HepG2 (cell line): ENCODE data around the gene PRRT2. TPM values are rescaled to one million over a fixed set of nuclear protein-coding genes. Genes with fewer than 3 reads are reported as not detected.

Experiments
- AKAP8 ChIP-seq: sonication (generic); formaldehyde crosslinking; IDR thresholded peaks from 2 replicates; pipeline ENCODE4 v1.5.1; 2020; ENCODE audit warnings: mild to moderate bottlenecking, missing genetic modification reagents
- CEBPB ChIP-seq: IDR thresholded peaks from 2 replicates; pipeline ENCODE4 v1.6.1; 2011; ENCODE audit warnings: low read depth, low read length, improper control_type of control experiment, borderline replicate concordance
- CEBPG ChIP-seq: IDR thresholded peaks from 2 replicates; pipeline ENCODE4 v1.6.1; 2016
- GZF1 ChIP-seq: sonication (generic); formaldehyde crosslinking; IDR thresholded peaks from 2 replicates; pipeline ENCODE4 v1.5.1; 2020; ENCODE audit warnings: mild to moderate bottlenecking, missing genetic modification reagents
- MEIS1 ChIP-seq: sonication (generic); formaldehyde crosslinking; IDR thresholded peaks from 2 replicates; pipeline ENCODE4 v1.9.0; 2021; ENCODE audit warnings: mild to moderate bottlenecking, missing genetic modification reagents, moderate library complexity, borderline replicate concordance
- MXD4 ChIP-seq: IDR thresholded peaks from 2 replicates; pipeline ENCODE4 v1.6.1; 2016; ENCODE audit warnings: mild to moderate bottlenecking, missing biosample characterization, missing genetic modification reagents
- NFE2 ChIP-seq: sonication (generic); formaldehyde crosslinking; IDR thresholded peaks from 2 replicates; pipeline ENCODE4 v1.4.0; 2020; ENCODE audit warnings: missing genetic modification reagents
- NR3C1 ChIP-seq: sonication (generic); formaldehyde crosslinking; IDR thresholded peaks from 2 replicates; pipeline ENCODE4 v1.4.0; 2020; ENCODE audit warnings: missing genetic modification reagents
- PLRG1 ChIP-seq: fragments of 450-650 bp; conservative IDR thresholded peaks from 2 replicates; pipeline ENCODE4 v1.6.1; 2016
- TEAD3 ChIP-seq: optimal IDR thresholded peaks from 2 replicates; pipeline ENCODE3; 2016; ENCODE audit warnings: borderline replicate concordance
- TOE1 ChIP-seq: sonication (generic); formaldehyde crosslinking; IDR thresholded peaks from 2 replicates; pipeline ENCODE4 v1.4.0; 2020; ENCODE audit warnings: mild to moderate bottlenecking, missing genetic modification reagents
- ZBTB38 ChIP-seq: sonication (generic); formaldehyde crosslinking; IDR thresholded peaks from 2 replicates; pipeline ENCODE4 v1.5.1; 2020; ENCODE audit warnings: mild to moderate bottlenecking, missing genetic modification reagents
- ZNF234 ChIP-seq: sonication (generic); formaldehyde crosslinking; conservative IDR thresholded peaks from 2 replicates; pipeline ENCODE4 v1.5.1; 2020; ENCODE audit warnings: mild to moderate bottlenecking, missing genetic modification reagents
- ZNF674 ChIP-seq: sonication (generic); formaldehyde crosslinking; IDR thresholded peaks from 2 replicates; pipeline ENCODE4 v1.5.0; 2020; ENCODE audit warnings: low read depth, mild to moderate bottlenecking, missing genetic modification reagents
- ZNF746 ChIP-seq: sonication (generic); formaldehyde crosslinking; IDR thresholded peaks from 2 replicates; pipeline ENCODE4 v1.8.0; 2022; ENCODE audit warnings: mild to moderate bottlenecking, missing genetic modification reagents
- ZNF766 ChIP-seq: sonication (generic); formaldehyde crosslinking; IDR thresholded peaks from 2 replicates; pipeline ENCODE4 v1.5.0; 2020; ENCODE audit warnings: missing genetic modification reagents, borderline replicate concordance
- ZNF782 ChIP-seq: sonication (generic); formaldehyde crosslinking; IDR thresholded peaks from 2 replicates; pipeline ENCODE4 v1.4.0; 2020; ENCODE audit warnings: missing genetic modification reagents, mild to moderate bottlenecking, borderline replicate concordance
- ZNF816 ChIP-seq: sonication (generic); formaldehyde crosslinking; IDR thresholded peaks from 2 replicates; pipeline ENCODE4 v1.8.0; 2022; ENCODE audit warnings: missing genetic modification reagents, mild to moderate bottlenecking, borderline replicate concordance
- polyA plus RNA-seq, 8 experiments: library from polyadenylated mRNA; depleted of rRNA in 3 of 8; stranded (reverse) in 7 of 8; unstranded in 1 of 8; fragments of >200 nt; fragmentation: Illumina TruSeq in 4 of 8; extraction: Trizol in 4 of 8; gene quantifications; 2 replicates each; pipeline versions ENCODE4 v1.2.1 to v1.2.3, GENCODE V29; 2011 to 2016; ENCODE audit warnings: low read depth in 4 of 8, missing spikeins in 1 of 8, mixed read lengths in 1 of 8; ENCODE audit not compliant: insufficient read depth in 1 of 8
- total RNA-seq, 5 experiments: library from RNA; depleted of rRNA; stranded (reverse); fragments of >200 nt; fragmentation: Illumina TruSeq; extraction: Trizol; gene quantifications; 2 replicates each; pipeline ENCODE4 v1.2.3, GENCODE V29; 2016; ENCODE audit warnings: low read depth in 1 of 5
- TF ChIP-seq, protein P1 (sequence below): sonication (generic); formaldehyde crosslinking; IDR thresholded peaks from 2 replicates; pipeline ENCODE4 v1.4.0; 2020; ENCODE audit warnings: mild to moderate bottlenecking, missing genetic modification reagents
- TF ChIP-seq, protein P2 (sequence below): sonication (generic); formaldehyde crosslinking; IDR thresholded peaks from 2 replicates; pipeline ENCODE4 v1.4.0; 2020; ENCODE audit warnings: missing genetic modification reagents, borderline replicate concordance
- TF ChIP-seq, protein P3 (sequence below): sonication (generic); formaldehyde crosslinking; IDR thresholded peaks from 2 replicates; pipeline ENCODE4 v1.4.0; 2020; ENCODE audit warnings: missing genetic modification reagents

The PRRT2 gene
- total and polyA plus RNA-seq, 2 of the 13 experiments (the other 11 are each of a cell fraction or from before 2014, with no cell fraction given) = 0.51 to 1.1 TPM

DNA sequence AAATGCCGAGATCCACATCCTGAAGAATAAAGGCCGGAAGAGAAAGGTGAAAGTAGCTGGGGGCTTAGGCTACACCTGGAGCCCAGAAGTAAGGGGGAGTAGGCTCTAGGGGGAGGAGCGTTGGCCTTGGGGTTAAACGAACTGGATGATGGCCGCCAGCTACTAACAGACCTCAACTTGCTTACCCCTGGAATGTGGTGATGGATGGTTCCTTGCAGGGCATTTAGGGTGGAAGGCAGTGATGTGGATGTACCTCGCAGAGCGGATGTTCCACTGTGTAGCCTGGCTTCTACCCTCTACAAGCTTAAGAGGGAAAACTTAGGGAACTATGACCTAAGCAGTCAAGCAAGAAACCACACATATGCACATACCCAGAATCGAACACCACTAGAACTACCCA is 8.0 kb upstream of the PRRT2 start (continued):
- TF ChIP-seq MEIS1 (CRISPR knock-in tag) = no peak
- no peak for TF ChIP-seq MXD4 (CRISPR knock-in tag)
- TF ChIP-seq, protein P1, sequence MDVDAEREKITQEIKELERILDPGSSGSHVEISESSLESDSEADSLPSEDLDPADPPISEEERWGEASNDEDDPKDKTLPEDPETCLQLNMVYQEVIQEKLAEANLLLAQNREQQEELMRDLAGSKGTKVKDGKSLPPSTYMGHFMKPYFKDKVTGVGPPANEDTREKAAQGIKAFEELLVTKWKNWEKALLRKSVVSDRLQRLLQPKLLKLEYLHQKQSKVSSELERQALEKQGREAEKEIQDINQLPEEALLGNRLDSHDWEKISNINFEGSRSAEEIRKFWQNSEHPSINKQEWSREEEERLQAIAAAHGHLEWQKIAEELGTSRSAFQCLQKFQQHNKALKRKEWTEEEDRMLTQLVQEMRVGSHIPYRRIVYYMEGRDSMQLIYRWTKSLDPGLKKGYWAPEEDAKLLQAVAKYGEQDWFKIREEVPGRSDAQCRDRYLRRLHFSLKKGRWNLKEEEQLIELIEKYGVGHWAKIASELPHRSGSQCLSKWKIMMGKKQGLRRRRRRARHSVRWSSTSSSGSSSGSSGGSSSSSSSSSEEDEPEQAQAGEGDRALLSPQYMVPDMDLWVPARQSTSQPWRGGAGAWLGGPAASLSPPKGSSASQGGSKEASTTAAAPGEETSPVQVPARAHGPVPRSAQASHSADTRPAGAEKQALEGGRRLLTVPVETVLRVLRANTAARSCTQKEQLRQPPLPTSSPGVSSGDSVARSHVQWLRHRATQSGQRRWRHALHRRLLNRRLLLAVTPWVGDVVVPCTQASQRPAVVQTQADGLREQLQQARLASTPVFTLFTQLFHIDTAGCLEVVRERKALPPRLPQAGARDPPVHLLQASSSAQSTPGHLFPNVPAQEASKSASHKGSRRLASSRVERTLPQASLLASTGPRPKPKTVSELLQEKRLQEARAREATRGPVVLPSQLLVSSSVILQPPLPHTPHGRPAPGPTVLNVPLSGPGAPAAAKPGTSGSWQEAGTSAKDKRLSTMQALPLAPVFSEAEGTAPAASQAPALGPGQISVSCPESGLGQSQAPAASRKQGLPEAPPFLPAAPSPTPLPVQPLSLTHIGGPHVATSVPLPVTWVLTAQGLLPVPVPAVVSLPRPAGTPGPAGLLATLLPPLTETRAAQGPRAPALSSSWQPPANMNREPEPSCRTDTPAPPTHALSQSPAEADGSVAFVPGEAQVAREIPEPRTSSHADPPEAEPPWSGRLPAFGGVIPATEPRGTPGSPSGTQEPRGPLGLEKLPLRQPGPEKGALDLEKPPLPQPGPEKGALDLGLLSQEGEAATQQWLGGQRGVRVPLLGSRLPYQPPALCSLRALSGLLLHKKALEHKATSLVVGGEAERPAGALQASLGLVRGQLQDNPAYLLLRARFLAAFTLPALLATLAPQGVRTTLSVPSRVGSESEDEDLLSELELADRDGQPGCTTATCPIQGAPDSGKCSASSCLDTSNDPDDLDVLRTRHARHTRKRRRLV (CRISPR knock-in tag) = no peak
- no peak for TF ChIP-seq NR3C1 (CRISPR knock-in tag)
- TF ChIP-seq ZBTB38 (CRISPR knock-in tag) = 0 out of 2 replicates have a peak, but pooled peaks have one; percentile 23
- no peak for TF ChIP-seq ZNF234
- no peak for TF ChIP-seq ZNF782 (CRISPR knock-in tag)
- TF ChIP-seq TEAD3 (CRISPR knock-in tag) = peak; percentile 39
- TF ChIP-seq CEBPG (CRISPR knock-in tag) = no peak
- TF ChIP-seq, protein P2, sequence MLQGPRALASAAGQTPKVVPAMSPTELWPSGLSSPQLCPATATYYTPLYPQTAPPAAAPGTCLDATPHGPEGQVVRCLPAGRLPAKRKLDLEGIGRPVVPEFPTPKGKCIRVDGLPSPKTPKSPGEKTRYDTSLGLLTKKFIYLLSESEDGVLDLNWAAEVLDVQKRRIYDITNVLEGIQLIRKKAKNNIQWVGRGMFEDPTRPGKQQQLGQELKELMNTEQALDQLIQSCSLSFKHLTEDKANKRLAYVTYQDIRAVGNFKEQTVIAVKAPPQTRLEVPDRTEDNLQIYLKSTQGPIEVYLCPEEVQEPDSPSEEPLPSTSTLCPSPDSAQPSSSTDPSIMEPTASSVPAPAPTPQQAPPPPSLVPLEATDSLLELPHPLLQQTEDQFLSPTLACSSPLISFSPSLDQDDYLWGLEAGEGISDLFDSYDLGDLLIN (CRISPR knock-in tag) = no peak
- no peak for TF ChIP-seq ZNF816 (CRISPR knock-in tag)
- TF ChIP-seq ZNF674 (CRISPR knock-in tag) = no peak
- no peak for TF ChIP-seq PLRG1
- no peak for TF ChIP-seq TOE1 (CRISPR knock-in tag)
- TF ChIP-seq ZNF766 (CRISPR knock-in tag) = no peak
- peak; percentile 18; the same call in 1 of the 2 replicates for TF ChIP-seq AKAP8
- TF ChIP-seq NFE2 (CRISPR knock-in tag) = no peak
- TF ChIP-seq, protein P3, sequence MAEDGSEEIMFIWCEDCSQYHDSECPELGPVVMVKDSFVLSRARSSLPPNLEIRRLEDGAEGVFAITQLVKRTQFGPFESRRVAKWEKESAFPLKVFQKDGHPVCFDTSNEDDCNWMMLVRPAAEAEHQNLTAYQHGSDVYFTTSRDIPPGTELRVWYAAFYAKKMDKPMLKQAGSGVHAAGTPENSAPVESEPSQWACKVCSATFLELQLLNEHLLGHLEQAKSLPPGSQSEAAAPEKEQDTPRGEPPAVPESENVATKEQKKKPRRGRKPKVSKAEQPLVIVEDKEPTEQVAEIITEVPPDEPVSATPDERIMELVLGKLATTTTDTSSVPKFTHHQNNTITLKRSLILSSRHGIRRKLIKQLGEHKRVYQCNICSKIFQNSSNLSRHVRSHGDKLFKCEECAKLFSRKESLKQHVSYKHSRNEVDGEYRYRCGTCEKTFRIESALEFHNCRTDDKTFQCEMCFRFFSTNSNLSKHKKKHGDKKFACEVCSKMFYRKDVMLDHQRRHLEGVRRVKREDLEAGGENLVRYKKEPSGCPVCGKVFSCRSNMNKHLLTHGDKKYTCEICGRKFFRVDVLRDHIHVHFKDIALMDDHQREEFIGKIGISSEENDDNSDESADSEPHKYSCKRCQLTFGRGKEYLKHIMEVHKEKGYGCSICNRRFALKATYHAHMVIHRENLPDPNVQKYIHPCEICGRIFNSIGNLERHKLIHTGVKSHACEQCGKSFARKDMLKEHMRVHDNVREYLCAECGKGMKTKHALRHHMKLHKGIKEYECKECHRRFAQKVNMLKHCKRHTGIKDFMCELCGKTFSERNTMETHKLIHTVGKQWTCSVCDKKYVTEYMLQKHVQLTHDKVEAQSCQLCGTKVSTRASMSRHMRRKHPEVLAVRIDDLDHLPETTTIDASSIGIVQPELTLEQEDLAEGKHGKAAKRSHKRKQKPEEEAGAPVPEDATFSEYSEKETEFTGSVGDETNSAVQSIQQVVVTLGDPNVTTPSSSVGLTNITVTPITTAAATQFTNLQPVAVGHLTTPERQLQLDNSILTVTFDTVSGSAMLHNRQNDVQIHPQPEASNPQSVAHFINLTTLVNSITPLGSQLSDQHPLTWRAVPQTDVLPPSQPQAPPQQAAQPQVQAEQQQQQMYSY (CRISPR knock-in tag) = no peak
- no peak for TF ChIP-seq CEBPB
- no peak for TF ChIP-seq ZNF746 (CRISPR knock-in tag)
- TF ChIP-seq GZF1 (CRISPR knock-in tag) = no peak
